OCI-LY7 (cell line): ENCODE results near the gene GIMAP5.

Experiments
- EZH2phosphoT487 ChIP-seq: fragments of 200-600 bp; sonication (generic); IDR thresholded peaks from 2 replicates; pipeline ENCODE4 v1.6.1; 2018; ENCODE audit warnings: low read depth, borderline replicate concordance, mild to moderate bottlenecking, mixed run types, antibody characterized with exemption, low read length, moderate library complexity, mixed read lengths
- TF ChIP-seq, protein P1 (sequence below): fragments of 200-600 bp; sonication (generic); conservative IDR thresholded peaks from 2 replicates; pipeline ENCODE4 v1.5.1; 2014; ENCODE audit warnings: mild to moderate bottlenecking, antibody characterized with exemption, low read length, moderate library complexity, mixed read lengths

DNA sequence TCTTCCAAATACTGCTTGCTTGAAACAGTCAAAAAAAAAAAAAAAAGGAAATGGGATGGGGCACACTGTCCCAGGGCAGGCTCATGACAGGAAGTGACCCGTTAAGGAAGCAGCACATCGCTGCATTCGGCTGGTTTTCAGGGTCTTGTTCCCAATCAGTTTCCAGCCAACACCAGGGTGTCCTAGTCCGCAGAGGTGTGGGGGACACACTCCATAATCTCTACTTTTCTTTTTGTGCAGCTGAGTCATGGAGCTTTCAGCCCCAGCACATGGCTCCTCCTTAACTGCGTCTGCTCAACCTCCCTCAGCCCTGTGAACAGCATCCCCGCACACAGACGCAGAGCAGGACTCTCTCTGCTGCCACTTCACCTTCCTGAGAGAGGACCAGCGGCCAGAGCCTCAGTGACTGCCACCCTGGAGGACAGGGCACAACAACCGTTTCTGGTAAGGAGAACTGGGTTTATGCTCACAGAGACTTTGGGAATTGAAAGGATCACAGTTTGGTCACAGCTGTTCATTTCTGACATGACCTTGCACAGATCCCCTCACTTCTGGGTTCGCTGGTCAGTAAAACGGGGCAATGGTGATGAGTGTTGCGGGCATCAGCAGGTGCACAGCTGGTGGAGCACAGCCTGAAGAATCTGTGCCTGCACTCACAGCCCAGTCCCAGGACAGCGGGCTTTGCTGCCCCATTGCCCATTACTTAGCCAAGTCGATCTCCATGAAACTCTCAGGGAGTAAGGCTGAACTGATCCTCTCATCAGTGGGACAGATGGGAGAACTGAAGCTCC, at the start of gene GIMAP5:
- TF ChIP-seq, protein P1, sequence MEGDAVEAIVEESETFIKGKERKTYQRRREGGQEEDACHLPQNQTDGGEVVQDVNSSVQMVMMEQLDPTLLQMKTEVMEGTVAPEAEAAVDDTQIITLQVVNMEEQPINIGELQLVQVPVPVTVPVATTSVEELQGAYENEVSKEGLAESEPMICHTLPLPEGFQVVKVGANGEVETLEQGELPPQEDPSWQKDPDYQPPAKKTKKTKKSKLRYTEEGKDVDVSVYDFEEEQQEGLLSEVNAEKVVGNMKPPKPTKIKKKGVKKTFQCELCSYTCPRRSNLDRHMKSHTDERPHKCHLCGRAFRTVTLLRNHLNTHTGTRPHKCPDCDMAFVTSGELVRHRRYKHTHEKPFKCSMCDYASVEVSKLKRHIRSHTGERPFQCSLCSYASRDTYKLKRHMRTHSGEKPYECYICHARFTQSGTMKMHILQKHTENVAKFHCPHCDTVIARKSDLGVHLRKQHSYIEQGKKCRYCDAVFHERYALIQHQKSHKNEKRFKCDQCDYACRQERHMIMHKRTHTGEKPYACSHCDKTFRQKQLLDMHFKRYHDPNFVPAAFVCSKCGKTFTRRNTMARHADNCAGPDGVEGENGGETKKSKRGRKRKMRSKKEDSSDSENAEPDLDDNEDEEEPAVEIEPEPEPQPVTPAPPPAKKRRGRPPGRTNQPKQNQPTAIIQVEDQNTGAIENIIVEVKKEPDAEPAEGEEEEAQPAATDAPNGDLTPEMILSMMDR, result no peak
- TF ChIP-seq EZH2phosphoT487, result no peak
